Right cardiac atrium (tissue), 5 donors: Measurements from ENCODE around the gene MALSU1. TPM values are rescaled to one million over a fixed set of nuclear protein-coding genes. Genes with fewer than 3 reads are reported as not detected.

Experiments
- ATAC-seq, 2 donors: fragments of 200-7000 bp; cut with Tn5 transposase; one replicate each; pipeline versions ENCODE4 v1.8.0 to v1.9.1; 2020; ENCODE audit warnings: moderate library complexity in 2 of 2, mild to moderate bottlenecking in 1 of 2
- DNase-seq, 3 donors: peaks; one replicate each; pipeline ENCODE4 v3.0.0-alpha.2; 2020
- H3K27ac ChIP-seq: one replicate; pipeline ENCODE4 v1.5.1; 2013; ENCODE audit warnings: mild to moderate bottlenecking, low read length, control low read depth, moderate library complexity
- H3K27me3 ChIP-seq: one replicate; pipeline ENCODE4 v1.6.1; 2013; ENCODE audit not compliant: control insufficient read depth, insufficient read depth
- H3K4me1 ChIP-seq: one replicate; pipeline ENCODE4 v1.6.1; 2013; ENCODE audit warnings: low read length; ENCODE audit not compliant: control insufficient read depth, insufficient read depth
- H3K4me3 ChIP-seq: one replicate; pipeline ENCODE4 v1.5.1; 2013; ENCODE audit warnings: low read length, control low read depth
- H3K9me3 ChIP-seq: one replicate; pipeline ENCODE4 v1.6.1; 2013; ENCODE audit warnings: low read length; ENCODE audit not compliant: control insufficient read depth
- WGBS: extraction: QIAGEN DNeasy Blood & Tissue Kit; methylation state at CpG from one replicate; pipeline ENCODE4 v1.1.7; 2013; 5-methylcytosine and 5-hydroxymethylcytosine counted together
- intact Hi-C, 4 donors: fragments of 100-400 bp; cut with DNase I; formaldehyde crosslinking; loops; one replicate each; pipeline versions ENCODE4 v1.11.0 to v1.14.0; 2022 to 2023
- polyA plus RNA-seq: library from polyadenylated mRNA; stranded (reverse); fragments of 200-250 nt; gene quantifications from one replicate; pipeline ENCODE4 v1.2.3, GENCODE V29; 2013
- total RNA-seq, 4 donors: library from RNA; stranded (reverse); fragmentation: NEBNext Ultra II Directional; extraction: Animal tissue kit (Norgen Biotek cat#: 25700); gene quantifications; one replicate each; pipeline ENCODE4 v1.2.1, GENCODE V29; 2021
- donor health status: healthy with polysubstance abuse.
- donor health status: DM: no; HTN: yes; CAD: no.
- donor health status: DM: no; HTN: no; CAD: no.
- donor health status: DM: no; HTN: yes; CAD: no; lungs with severe emphysema.
- donor health status: DM: yes; HTN: yes; CAD: no.

MALSU1 gene
- total and polyA plus RNA-seq, 5 donors: 64.6 to 80.7 (median 68.4) TPM

DNA sequence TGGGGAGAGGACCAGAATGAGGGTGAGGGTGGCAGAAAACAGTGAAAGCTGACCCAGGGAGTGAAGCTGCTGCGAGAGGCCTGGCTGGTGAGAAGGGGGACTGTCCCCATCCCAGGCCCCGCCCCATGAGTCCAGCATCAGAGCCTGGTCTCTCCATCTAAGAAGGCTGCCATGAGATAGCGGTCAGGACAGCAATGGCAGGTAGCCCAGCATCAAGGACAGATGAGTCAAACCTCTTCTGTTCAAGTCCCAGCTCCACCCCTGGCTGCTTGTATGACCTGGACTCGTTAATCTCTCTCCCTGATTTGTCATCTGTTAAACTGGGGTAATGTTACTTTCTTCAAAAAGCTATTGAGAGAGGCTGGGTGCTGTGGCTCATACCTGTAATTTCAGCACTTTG is 30.4 kb upstream of the MALSU1 start:
- Histone ChIP-seq H3K27me3 (no peaks in the 10 kb centered on the region), H3K4me1 (no peaks in the 10 kb centered on the region), H3K27ac (no peak overlapping the region), H3K4me3 (no peak overlapping the region), H3K9me3 (no peaks in the 10 kb centered on the region)
- DNase-seq: no peak
- WGBS: 82% methylated on average over 4 of the region's 4 CpGs
- intact Hi-C loops: loop anchor here in 1 of 4 donors (10.0 kb wide), 1 partner anchor 84 kb away; the partner anchor contains the start of gene NUP42
- peak in 1 of 2 donors; percentile 40 for ATAC-seq

DNA sequence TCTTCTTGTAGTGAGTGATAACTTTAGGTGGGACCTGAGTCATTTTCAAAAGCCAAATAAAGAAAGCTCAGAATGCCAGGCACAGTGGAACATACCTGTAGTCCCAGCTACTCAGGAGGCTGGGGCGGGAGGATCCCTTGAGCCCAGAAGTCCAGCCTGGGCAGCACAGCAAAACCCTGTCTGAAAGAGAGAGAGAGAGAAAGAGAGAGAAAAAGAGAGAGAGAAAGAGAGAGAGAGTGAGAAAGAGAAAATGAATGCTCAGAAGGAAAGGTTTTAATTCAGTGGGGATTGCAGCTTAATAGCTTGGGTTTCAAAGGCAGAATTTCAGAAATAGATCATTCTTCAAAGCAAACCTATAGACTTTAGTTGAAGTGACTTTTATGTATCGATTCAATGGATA is 26.9 kb upstream of the MALSU1 start:
- no peaks in the 10 kb centered on the region for H3K27me3 ChIP-seq
- H3K9me3 ChIP-seq: no peaks in the 10 kb centered on the region
- intact Hi-C loops: loop anchor here in 1 of 4 donors (10.0 kb wide), 1 partner anchor 443 kb away; the partner anchor contains the start of gene STK31
- H3K27ac ChIP-seq: no peak overlapping the region
- H3K4me3 ChIP-seq: no peak overlapping the region
- no peaks in the 10 kb centered on the region for H3K4me1 ChIP-seq
- no peak for DNase-seq
- 94% methylated on average over 2 of the region's 2 CpGs for WGBS
- ATAC-seq: no peak

DNA sequence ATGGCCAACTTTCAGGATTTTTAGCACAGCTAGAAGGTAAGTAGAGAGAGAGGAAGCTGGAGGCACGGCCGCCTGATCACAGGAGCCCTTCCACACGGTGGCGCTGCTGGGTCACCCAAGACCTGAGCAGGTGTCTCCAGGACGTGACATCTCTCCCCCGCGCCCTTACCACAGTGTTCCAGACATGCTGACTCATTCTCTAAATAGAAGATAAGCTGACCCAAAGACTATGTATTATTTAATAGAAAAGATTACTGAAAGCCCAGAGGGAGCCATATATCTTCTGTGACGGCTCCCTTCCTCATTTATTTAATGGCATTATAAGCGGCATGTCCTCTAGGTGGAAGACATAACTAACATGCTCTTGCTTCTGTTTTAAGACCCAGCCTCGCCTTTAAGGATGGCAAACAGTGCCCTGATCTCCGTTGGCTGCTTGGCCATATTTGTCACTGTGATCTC is 26.0 kb upstream of the MALSU1 start:
- peak; percentile 85 to 92 for ATAC-seq
- intact Hi-C loops: loop anchor here in 1 of 4 donors (10.0 kb wide), 1 partner anchor 442 kb away; the partner anchor contains the start of gene STK31
- no peaks in the 10 kb centered on the region for H3K9me3 ChIP-seq
- no peak overlapping the region for H3K27ac ChIP-seq
- no peaks in the 10 kb centered on the region for H3K4me1 ChIP-seq
- peak; percentile 78 to 94 (median 90) for DNase-seq
- H3K27me3 ChIP-seq: no peaks in the 10 kb centered on the region
- no peak overlapping the region for H3K4me3 ChIP-seq
- WGBS: 13% methylated on average over 11 of the region's 11 CpGs

DNA sequence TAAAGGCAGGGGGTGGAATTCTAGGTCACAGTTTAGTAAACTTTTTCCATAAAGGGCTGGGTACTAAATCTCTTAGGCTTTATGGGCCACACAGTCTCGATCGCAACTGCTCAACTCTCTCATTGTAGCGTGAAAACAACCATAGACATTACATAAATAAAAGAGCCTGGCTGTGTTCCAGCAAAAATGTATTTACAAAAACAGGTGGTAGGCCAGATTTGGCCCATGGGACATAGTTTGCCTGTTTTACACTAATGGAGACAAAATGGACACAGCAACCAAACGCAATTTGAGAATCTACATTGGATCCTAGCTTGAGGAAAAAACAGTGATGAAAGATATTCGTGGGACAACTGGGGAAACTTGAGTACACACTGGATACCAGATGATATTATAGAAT is 23.2 kb upstream of the MALSU1 start:
- intact Hi-C loops: loop anchor here in 1 of 4 donors (5.0 to 10.0 kb wide), 2 partner anchors 186 to 439 kb away; partner anchors contain the start of gene STK31
- no peak for DNase-seq
- 85% methylated on average over 5 of the region's 5 CpGs for WGBS
- Histone ChIP-seq H3K27ac (no peak overlapping the region), H3K27me3 (no peaks in the 10 kb centered on the region), H3K4me1 (no peaks in the 10 kb centered on the region), H3K9me3 (no peaks in the 10 kb centered on the region), H3K4me3 (no peak overlapping the region)
- ATAC-seq: no peak

DNA sequence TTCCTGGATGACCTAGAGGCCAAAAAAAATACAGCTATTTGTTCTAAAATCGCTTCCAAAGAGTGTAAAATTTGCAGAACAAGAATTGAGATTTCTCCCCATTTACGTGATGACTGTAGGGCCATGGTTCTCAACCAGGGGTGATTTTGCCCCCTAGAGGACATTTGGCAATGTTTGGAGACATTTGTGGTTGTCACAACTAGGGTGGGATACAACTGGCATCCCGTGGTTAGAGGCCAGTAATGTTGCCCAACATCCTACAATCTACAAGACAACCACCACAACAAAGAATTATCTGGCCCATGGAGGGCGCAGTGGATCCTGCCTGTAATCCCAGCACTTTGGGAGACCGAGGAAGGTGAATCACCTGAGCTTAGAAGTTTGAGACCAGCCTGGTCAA is 22.8 kb upstream of the MALSU1 start:
- DNase-seq (no peak), ATAC-seq (no peak)
- intact Hi-C loops: loop anchor here in 1 of 4 donors (5.0 to 10.0 kb wide), 2 partner anchors 186 to 438 kb away; partner anchors contain the start of gene STK31
- H3K4me3 ChIP-seq: no peak overlapping the region
- no peaks in the 10 kb centered on the region for H3K9me3 ChIP-seq
- no peaks in the 10 kb centered on the region for H3K27me3 ChIP-seq
- whole genome bisulfite sequencing: 67% methylated on average over 5 of the region's 5 CpGs
- H3K4me1 ChIP-seq: no peaks in the 10 kb centered on the region
- no peak overlapping the region for H3K27ac ChIP-seq

DNA sequence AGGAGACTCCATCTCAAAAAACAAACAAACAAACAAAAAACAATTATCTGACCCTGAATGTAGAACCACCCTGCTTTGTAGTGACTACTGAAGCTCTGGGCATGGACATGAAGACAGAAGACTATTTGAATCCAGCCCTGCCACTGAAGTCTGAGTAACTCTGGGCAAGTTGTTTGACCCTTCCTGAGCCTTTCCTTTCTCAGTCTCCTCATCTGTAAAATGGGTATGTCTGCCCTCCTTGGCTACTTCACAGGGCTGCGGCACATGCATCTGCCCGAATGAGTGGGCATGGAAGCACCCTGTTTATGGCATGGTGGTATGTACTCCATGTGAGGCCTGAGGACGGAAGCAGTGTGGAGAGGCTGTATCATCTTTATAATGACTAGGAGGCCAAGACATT is 22.2 kb upstream of the MALSU1 start:
- H3K4me1 ChIP-seq: no peaks in the 10 kb centered on the region

DNA sequence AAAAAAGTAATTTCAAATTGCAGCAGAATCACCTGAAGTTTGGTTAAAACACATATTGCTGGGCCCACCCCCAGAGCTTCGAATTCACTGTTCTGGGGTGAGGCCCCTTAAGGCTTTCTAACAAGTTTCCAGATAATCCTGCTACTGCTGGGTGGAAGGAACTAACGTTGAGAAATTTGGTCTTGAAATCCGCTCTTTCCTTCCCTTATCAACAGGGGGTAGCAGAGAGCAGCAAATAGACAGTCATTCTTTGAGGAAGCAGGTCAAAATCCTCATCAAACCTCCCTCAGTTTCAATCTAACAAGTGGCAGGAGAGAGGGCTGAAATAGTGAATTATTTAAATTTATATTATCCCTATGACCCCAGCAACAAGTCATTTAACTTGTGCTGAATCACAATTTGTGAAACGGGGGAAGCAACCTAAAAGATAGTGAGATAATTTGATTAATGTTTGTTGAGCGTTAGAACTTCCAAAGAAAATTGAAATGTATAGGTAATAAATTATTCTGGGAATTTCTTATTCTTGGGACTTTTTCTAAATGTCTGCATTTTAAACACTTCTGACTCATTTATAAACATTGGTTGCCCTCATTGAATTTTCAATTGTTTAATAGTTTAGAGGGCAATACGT is 21.7 kb upstream of the MALSU1 start:
- DNase-seq: no peak
- intact Hi-C loops: loop anchor here in 1 of 4 donors (5.0 to 10.0 kb wide), 2 partner anchors 185 to 437 kb away; partner anchors contain the start of gene STK31
- whole genome bisulfite sequencing: 37% methylated on average over 6 of the region's 6 CpGs
- H3K27me3 ChIP-seq: no peaks in the 10 kb centered on the region
- H3K27ac ChIP-seq: no peak overlapping the region
- H3K4me3 ChIP-seq: no peak overlapping the region
- H3K9me3 ChIP-seq: no peaks in the 10 kb centered on the region
- H3K4me1 ChIP-seq: no peaks in the 10 kb centered on the region
- ATAC-seq: peak; percentile 22 to 58

More for the DNA sequence above, 22.2 kb upstream of the MALSU1 start:
- Histone ChIP-seq H3K27me3 (no peaks in the 10 kb centered on the region), H3K27ac (no peak overlapping the region), H3K9me3 (no peaks in the 10 kb centered on the region), H3K4me3 (no peak overlapping the region)
- intact Hi-C loops: loop anchor here in 1 of 4 donors (5.0 to 10.0 kb wide), 2 partner anchors 185 to 438 kb away; partner anchors contain the start of gene STK31
- ATAC-seq: no peak
- WGBS: 84% methylated on average over 3 of the region's 3 CpGs
- no peak for DNase-seq

DNA sequence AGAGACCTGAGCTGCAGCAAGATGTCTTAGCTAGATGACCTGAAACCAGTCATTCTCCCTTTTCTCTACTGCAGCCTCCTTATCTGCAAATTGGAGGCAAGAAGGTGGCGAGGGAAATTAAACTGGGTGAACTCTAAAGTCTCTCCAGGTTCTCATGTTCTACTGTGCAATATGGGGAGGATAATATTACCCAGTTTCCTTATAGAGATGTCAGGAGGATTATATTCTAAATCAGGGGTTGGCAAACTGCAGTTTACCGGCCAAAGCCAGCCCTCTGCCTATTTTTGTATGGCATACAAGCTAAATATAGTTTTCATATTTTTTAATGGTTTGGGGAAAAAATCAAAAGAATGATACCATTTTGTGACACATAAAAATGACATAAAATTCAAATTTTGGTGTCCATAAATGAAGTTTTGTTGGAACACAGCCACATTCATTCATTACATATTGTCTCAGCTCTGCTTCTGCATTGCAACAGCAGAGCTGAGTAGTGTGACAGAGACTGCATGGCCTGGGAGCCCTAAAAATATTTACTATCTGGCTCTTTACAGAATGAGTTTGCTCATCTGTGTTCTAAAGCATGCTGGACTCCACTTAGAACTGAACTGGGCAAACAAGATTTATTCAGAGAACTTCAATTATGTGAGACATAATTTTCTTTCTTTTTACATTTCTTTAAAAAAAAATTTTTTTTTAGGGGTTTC is 19.2 kb upstream of the MALSU1 start:
- Histone ChIP-seq H3K9me3 (no peaks in the 10 kb centered on the region), H3K4me1 (no peaks in the 10 kb centered on the region), H3K27me3 (no peaks in the 10 kb centered on the region), H3K27ac (no peak overlapping the region), H3K4me3 (no peak overlapping the region)
- intact Hi-C loops: loop anchor here in 2 of 4 donors (5.0 to 10.0 kb wide), 2 partner anchors 182 to 435 kb away; partner anchors contain the start of gene STK31 (in 1 of the 2)
- WGBS: 94% methylated on average over 2 of the region's 2 CpGs
- DNase-seq: no peak
- no peak for ATAC-seq

DNA sequence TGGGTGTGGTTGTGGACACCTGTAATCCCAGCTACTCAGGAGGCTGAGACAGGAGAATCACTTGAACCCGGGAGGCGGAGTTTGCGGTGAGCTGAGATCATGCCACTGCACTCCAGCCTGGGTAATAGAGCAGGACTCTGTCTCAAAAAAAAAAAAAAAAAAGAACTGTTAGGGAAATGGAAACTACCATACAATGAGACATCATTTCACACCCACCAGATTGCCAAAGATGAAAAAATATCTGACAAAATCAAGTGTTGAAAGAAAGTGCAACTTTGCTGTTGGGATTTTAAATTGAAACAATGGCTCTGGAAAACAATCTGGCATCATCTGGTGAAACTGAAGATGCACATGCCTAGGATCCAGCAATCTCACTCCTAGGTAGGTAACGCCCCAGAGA is 16.1 kb upstream of the MALSU1 start:
- intact Hi-C loops: loop anchor here in 1 of 4 donors (5.0 kb wide), 1 partner anchor 179 kb away; no protein-coding TSS in a partner anchor
- DNase-seq (no peak), ATAC-seq (no peak)
- Histone ChIP-seq H3K9me3 (no peaks in the 10 kb centered on the region), H3K27ac (no peak overlapping the region), H3K4me1 (no peaks in the 10 kb centered on the region), H3K4me3 (no peak overlapping the region), H3K27me3 (no peaks in the 10 kb centered on the region)
- 95% methylated on average over 4 of the region's 4 CpGs for WGBS

DNA sequence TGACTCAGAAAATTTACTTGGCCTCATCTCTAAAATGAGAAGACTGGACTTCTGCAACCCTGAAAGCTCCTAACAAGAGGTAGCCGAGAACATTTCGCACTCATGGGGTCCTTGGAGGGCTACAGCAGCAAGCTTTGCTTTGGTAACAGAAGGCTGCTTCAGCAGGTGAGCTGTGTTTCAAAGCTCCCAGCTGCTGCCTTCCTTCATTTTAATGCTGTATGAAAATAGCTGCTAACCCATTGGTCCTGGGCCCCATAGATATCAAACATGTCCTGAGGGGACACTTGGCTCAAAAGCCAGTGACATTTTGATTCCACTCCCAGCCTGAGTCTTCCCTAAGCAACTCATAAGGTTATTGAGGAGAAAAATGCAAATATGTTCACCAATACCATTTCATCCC is 14.3 kb upstream of the MALSU1 start:
- H3K9me3 ChIP-seq: no peaks in the 10 kb centered on the region
- H3K4me3 ChIP-seq: no peak overlapping the region
- intact Hi-C loops: loop anchor here in 1 of 4 donors (5.0 kb wide), 1 partner anchor 177 kb away; no protein-coding TSS in a partner anchor
- H3K27ac ChIP-seq: no peak overlapping the region
- DNase-seq (no peak), ATAC-seq (no peak)
- H3K27me3 ChIP-seq: no peaks in the 10 kb centered on the region
- 92% methylated on average over 2 of the region's 2 CpGs for WGBS
- no peaks in the 10 kb centered on the region for H3K4me1 ChIP-seq
